GM12864 (cell line): Measurements from ENCODE around the gene AGXT2.

Experiments used
- DNase-seq: peaks from one replicate; pipeline ENCODE4 v3.0.0-alpha.2; 2011; ENCODE audit warnings: low read depth
- H3K4me3 ChIP-seq: 2 replicates; pipeline ENCODE4 v1.5.1; 2011; ENCODE audit warnings: mild to moderate bottlenecking, low read depth, low read length, control low read depth
- TF ChIP-seq, protein P1 (sequence below): IDR thresholded peaks from 2 replicates; pipeline ENCODE4 v1.5.1; 2011; ENCODE audit warnings: low read depth, mild to moderate bottlenecking, moderate library complexity, low read length, control low read depth, inconsistent platforms; ENCODE audit errors: missing control alignments

Gene AGXT2

DNA sequence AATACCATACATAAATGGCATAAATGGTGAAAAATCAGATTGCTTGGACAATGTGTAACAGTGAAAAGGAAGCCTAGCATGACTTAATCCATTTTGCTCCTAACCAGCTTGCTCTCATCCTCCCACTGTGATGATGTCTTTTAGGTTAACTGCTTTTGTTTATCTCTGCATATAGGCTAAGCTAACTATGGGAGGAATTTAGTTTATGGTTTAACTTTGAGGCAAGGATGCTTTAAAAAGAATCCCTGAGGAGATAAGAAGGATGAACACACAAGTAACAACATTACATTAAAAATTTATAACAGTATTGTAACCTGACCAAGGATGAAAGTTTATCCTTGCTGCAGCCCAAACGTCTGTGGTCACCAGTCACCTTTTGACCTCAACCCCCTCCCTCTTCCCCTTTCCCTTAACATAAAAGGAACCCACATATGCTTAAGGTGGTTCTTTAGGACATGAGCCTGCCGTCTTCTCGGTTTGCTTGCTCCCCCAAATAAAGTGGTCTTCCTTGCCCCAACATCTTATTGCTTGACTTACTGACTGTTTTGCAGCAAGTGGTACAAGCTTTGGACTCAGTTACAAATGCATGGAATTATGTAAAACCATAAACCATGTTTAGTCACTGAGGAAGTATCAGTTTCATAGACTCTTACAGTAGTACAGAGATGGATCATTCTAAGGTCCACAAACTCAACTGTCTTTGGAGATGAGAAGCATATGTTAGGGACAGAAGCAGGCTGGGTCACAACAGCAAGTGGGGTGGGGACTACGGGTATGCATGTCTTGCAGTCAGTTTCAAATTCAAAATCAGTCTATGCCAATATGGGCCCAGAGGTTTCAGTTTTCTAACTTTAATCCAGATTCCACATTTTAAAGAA lies 31.3 kb downstream of the AGXT2 start:
- TF ChIP-seq, protein P1, sequence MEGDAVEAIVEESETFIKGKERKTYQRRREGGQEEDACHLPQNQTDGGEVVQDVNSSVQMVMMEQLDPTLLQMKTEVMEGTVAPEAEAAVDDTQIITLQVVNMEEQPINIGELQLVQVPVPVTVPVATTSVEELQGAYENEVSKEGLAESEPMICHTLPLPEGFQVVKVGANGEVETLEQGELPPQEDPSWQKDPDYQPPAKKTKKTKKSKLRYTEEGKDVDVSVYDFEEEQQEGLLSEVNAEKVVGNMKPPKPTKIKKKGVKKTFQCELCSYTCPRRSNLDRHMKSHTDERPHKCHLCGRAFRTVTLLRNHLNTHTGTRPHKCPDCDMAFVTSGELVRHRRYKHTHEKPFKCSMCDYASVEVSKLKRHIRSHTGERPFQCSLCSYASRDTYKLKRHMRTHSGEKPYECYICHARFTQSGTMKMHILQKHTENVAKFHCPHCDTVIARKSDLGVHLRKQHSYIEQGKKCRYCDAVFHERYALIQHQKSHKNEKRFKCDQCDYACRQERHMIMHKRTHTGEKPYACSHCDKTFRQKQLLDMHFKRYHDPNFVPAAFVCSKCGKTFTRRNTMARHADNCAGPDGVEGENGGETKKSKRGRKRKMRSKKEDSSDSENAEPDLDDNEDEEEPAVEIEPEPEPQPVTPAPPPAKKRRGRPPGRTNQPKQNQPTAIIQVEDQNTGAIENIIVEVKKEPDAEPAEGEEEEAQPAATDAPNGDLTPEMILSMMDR: no peak
- no peak overlapping the region for H3K4me3 ChIP-seq
- no peak for DNase-seq

DNA sequence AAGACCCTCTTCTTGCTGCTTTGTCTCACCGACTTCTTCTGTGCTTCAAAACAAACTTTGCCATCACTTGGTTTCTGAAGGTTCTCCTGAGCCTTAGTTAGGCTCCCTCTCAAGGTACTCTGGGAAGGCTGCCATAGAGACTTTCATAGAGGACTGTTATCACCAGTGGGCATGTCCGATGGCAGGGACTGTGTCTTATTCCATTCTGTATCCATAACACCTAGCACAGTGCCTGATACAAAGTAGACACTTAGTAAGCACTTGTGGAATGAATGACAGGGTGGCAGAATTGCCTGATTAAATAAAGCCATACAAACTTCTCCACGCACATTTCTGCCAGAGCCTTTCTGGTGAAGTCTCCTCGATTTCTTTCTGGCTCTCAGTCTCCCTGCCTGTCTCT lies 32.7 kb downstream of the AGXT2 start:
- TF ChIP-seq, protein P1: no peak
- no peak for DNase-seq
- no peak overlapping the region for H3K4me3 ChIP-seq

DNA sequence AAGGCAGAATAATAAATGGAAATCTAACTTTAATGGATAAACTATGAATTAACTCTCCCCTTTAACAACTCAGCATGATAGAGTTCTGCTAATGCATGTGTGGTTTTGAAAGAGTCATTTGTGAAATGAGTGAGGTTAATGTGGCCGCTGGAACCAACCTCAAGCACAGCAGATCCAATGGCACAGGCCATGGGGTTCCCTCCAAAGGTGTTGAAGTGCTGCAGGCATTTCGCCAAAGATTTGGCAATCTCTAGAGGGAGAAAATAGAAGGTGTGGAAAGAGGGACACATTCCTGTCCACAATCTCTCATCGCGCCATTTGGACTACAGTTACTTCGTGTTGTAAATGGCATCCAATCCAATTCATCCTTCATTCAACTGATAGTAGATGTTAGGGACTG lies 35.0 kb downstream of the AGXT2 start:
- no peak overlapping the region for H3K4me3 ChIP-seq
- TF ChIP-seq, protein P1: no peak
- no peak for DNase-seq

DNA sequence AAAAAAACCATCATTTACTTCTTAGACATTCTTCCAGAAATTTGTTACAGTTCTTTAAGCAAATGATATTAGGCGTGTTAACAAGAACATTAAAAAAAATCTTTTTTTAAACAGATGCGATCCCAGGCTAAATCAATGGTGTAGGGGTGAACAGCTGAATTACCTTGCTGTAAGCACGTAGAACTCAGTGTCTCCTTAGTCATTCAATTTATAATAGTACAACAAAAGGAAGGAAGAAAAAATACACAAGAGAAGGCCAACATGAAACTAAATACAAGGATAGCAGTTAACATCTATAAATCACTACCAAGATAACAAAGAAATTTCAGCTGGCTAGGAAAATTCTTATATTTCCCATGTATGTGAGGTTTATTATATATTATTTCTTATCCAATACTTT lies 35.4 kb downstream of the AGXT2 start:
- no peak for DNase-seq
- no peak overlapping the region for H3K4me3 ChIP-seq
- TF ChIP-seq, protein P1: no peak

DNA sequence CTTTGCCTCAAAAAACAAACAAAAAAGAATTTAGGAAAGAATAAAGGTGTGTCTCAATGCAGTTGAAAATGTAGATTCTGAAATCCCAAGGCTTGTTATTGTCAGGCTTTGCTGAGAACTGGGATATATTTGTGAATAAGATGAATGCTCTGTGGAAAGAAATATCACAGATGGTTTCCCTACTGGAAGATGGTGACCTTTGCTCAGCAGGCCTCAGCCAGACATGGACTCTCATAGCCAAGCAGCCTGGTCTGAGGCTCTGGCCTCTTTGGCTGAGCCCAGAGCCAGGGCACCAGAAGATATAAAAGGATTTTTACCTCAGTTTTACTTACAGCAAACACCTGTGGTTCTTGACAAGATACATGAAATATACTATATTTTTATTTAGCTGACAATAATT lies 37.1 kb downstream of the AGXT2 start:
- DNase-seq: no peak
- H3K4me3 ChIP-seq: no peak overlapping the region
- TF ChIP-seq, protein P1: no peak

DNA sequence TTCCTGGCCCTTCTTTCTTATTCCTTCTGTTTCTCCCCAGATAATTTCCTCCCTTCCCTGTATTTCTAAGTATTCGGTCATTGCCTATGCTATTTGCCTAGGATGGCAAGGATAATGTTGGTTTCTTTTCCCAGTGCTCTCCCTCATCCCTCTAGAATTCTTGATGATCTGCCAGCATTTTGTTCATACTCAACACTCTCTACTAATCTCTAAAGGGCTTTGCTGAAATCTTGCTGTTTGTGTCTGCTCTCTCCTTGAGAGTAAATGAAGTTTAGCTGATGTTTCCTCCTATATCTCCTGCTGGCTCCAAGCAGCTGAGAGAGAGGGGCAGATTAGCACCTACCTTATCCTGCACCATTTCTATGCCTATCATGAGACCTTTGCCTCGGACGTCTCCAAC lies 38.1 kb downstream of the AGXT2 start:
- no peak overlapping the region for H3K4me3 ChIP-seq
- TF ChIP-seq, protein P1: no peak
- no peak for DNase-seq

DNA sequence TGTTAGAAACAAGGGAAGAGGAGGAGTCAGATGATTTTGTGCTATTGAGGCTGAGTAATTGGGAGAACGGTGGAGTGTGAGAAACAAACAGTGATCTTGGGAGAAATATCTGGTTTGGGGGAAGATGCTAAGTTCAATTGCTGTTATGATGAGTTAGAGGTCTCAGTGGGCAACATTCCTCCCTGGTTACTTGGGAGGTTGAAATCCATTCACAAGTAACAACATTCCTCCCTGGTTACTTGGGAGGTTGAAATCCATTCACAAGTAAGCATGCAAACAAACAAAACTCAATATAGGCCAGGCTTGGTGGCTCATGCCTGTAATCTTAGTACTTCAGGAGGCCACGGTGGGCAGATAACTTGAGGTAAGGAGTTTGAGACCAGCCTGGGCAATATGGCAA lies 38.7 kb downstream of the AGXT2 start:
- TF ChIP-seq, protein P1: no peak
- no peak for DNase-seq
- H3K4me3 ChIP-seq: no peak overlapping the region
